Calu3 (cell line): ENCODE measurements around the gene GORAB. TPM values are rescaled to one million over a fixed set of nuclear protein-coding genes. Genes with fewer than 3 reads are reported as not detected.

ENCODE experiments used
- BruUV-seq: library from RNA; stranded (reverse); fragments of 400-500 nt; replicated peaks from 2 replicates; lab custom pipeline; 2021; lab: Mats Ljungman, UMichigan
- CTCF ChIA-PET: fragments of 300-600 bp; sonication (Branson Sonifier 250); formaldehyde crosslinking; loops from one replicate; lab custom pipeline; 2022; ENCODE audit warnings: antibody characterized with exemption; lab: Charles Lee
- DNase-seq: peaks from one replicate; pipeline ENCODE4 v3.0.0; 2022
- H3K27ac Mint-ChIP-seq: one replicate; pipeline ENCODE4 v1.8.0; 2022; ENCODE audit warnings: mixed read lengths; ENCODE audit not compliant: unreplicated experiment
- H3K27me3 Mint-ChIP-seq: one replicate; pipeline ENCODE4 v1.8.0; 2022; ENCODE audit warnings: mixed read lengths; ENCODE audit not compliant: unreplicated experiment
- H3K36me3 Mint-ChIP-seq: one replicate; pipeline ENCODE4 v1.8.0; 2022; ENCODE audit warnings: mild to moderate bottlenecking, moderate library complexity, mixed read lengths; ENCODE audit not compliant: insufficient read depth, unreplicated experiment
- H3K4me1 Mint-ChIP-seq: one replicate; pipeline ENCODE4 v1.8.0; 2022; ENCODE audit warnings: mild to moderate bottlenecking, low read depth, mixed read lengths; ENCODE audit not compliant: unreplicated experiment
- H3K4me3 Mint-ChIP-seq: one replicate; pipeline ENCODE4 v1.8.0; 2022; ENCODE audit warnings: mild to moderate bottlenecking, low read depth, moderate library complexity, mixed read lengths; ENCODE audit not compliant: unreplicated experiment
- H3K9me3 Mint-ChIP-seq: one replicate; pipeline ENCODE4 v1.8.0; 2022; ENCODE audit warnings: low read depth, mixed read lengths; ENCODE audit not compliant: unreplicated experiment
- CTCF ChIP-seq: fragments of 200-600 bp; IDR thresholded peaks from one replicate; pipeline ENCODE4 v1.8.0; 2022; ENCODE audit warnings: antibody characterized with exemption; ENCODE audit not compliant: unreplicated experiment
- intact Hi-C: fragments of 100-400 bp; cut with micrococcal nuclease; formaldehyde crosslinking; loops from one replicate; pipeline ENCODE4 v1.10.0; 2022; ENCODE audit not compliant: unreplicated experiment
- total RNA-seq: library from RNA; stranded (reverse); gene quantifications from 2 replicates; pipeline ENCODE4 v1.2.3, GENCODE V29; 2022

GORAB gene
- total RNA-seq, 1 experiment from 2014 or later, result 20.5 TPM

DNA sequence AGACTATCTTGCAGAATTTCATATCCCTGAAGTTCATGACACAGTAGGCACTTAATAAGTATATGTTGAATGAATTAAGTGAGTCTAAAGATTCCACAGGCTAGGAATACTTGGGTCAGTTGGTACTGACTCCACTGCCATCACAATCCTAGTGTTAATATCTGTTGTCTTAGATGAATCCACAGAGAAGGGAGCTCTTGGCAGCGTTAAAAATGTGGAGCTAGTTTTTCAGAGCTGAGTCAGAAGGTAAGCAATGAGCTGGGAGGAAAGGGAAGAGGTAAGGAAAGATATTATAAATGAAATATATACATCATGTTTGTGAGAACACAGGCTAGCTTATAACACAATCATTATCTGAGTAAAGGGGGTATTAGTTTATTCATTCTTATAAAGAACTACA, 21.8 kb upstream of the GORAB start:
- H3K4me3 Mint-ChIP-seq, result no peak overlapping the region
- no peaks in the 10 kb centered on the region for H3K9me3 Mint-ChIP-seq
- intact Hi-C loops, result no loop called here
- CTCF ChIA-PET, result no interaction called here
- no peaks in the 10 kb centered on the region for H3K27me3 Mint-ChIP-seq
- no peak for DNase-seq
- no TSS peak for BruUV-seq
- peaks cover 10% of the 10 kb centered on the region for H3K4me1 Mint-ChIP-seq
- no peak overlapping the region for H3K27ac Mint-ChIP-seq
- H3K36me3 Mint-ChIP-seq, result no peaks in the 10 kb centered on the region
- TF ChIP-seq CTCF, result no peak

DNA sequence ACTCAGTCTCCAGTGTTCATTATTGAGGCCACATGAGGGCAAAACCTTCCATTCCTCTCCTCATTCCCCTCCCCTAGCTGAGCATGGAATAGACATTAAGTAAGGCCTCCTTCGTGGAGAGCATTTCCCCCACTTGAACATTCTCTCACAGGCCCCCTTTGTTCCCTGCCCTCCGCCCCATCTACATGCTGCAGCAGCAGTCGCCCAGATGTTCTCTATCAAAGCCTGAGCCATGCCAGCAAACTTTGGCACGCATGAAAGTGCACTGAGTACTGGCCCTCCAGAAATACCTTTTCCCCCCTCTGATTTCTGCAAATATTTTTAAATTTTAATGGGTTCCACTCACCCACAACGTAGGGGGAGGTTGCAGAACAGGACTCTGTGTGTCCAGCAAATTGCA, 20.9 kb upstream of the GORAB start:
- no peak overlapping the region for H3K4me3 Mint-ChIP-seq
- intact Hi-C loops, result no loop called here
- DNase-seq, result no peak
- no peak overlapping the region for H3K27ac Mint-ChIP-seq
- CTCF ChIA-PET, result no interaction called here
- no peaks in the 10 kb centered on the region for H3K36me3 Mint-ChIP-seq
- no peaks in the 10 kb centered on the region for H3K27me3 Mint-ChIP-seq
- no TSS peak for BruUV-seq
- TF ChIP-seq CTCF, result no peak
- no peaks in the 10 kb centered on the region for H3K9me3 Mint-ChIP-seq
- H3K4me1 Mint-ChIP-seq, result peaks cover 10% of the 10 kb centered on the region

- intact Hi-C loops, result no loop called here
- Mint-ChIP-seq H3K9me3 (no peaks in the 10 kb centered on the region), H3K27ac (no peak overlapping the region), H3K36me3 (no peaks in the 10 kb centered on the region), H3K27me3 (no peaks in the 10 kb centered on the region), H3K4me3 (no peak overlapping the region), H3K4me1 (no peaks in the 10 kb centered on the region)
- BruUV-seq, result no TSS peak
- CTCF ChIA-PET, result no interaction called here
- DNase-seq, result no peak
- no peak for TF ChIP-seq CTCF
Measured at GRCh38 chr1:170513138-170513537, 18.8 kb upstream of the GORAB start.

DNA sequence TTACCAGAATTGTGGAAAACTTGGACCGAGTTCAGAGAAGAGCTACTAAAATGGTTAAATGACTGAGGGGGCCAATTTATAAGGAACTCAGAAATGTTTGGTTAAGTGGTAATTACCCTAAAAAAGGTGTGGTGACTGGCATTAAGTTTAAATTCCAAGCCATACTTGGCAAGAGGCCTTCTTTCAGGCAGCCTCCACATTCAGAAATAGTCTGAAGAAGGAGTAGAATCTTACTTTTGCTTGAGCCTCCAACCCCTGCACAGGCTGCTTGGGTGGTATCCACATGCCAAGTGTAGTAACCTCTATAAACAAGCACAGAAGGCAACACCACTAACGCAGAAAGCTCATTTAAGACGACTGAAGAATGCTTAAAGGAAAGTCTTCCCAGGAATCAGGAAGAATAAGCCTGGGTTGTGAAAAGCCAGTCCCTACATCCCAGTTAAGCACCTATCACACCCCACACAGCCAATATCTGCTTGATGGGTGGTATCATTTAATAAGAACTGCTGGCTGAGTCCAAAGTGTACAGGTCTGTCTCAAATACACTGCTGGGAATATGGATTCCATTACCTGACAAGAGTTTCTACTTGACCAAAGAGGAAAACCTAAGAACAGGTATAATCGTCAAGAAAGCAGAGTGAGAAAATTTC, 13.7 kb upstream of the GORAB start:
- H3K9me3 Mint-ChIP-seq, result no peaks in the 10 kb centered on the region
- H3K27me3 Mint-ChIP-seq, result no peaks in the 10 kb centered on the region
- no peak overlapping the region for H3K4me3 Mint-ChIP-seq
- H3K36me3 Mint-ChIP-seq, result no peaks in the 10 kb centered on the region
- no TSS peak for BruUV-seq
- CTCF ChIA-PET, result no interaction called here
- no peaks in the 10 kb centered on the region for H3K4me1 Mint-ChIP-seq
- H3K27ac Mint-ChIP-seq, result no peak overlapping the region
- no peak for DNase-seq
- intact Hi-C loops, result no loop called here
- no peak for TF ChIP-seq CTCF
